Lower leg skin (tissue), 3 donors: Measurements from ENCODE around the gene CHN2.

ENCODE experiments used
- POLR2A ChIP-seq, 2 donors: fragments of 450-650 bp; IDR thresholded peaks; one replicate each; pipeline ENCODE4 v1.6.1; 2016 to 2017; ENCODE audit warnings: antibody characterized with exemption in 2 of 2, mild to moderate bottlenecking in 1 of 2, moderate library complexity in 1 of 2
- TF ChIP-seq, protein P1 (sequence below), 3 donors: fragments of 450-650 bp; IDR thresholded peaks; one replicate each; pipeline ENCODE4 v1.5.1; 2016; ENCODE audit warnings: antibody characterized with exemption in 3 of 3, mild to moderate bottlenecking in 3 of 3, moderate library complexity in 2 of 3

- TF ChIP-seq, protein P1, sequence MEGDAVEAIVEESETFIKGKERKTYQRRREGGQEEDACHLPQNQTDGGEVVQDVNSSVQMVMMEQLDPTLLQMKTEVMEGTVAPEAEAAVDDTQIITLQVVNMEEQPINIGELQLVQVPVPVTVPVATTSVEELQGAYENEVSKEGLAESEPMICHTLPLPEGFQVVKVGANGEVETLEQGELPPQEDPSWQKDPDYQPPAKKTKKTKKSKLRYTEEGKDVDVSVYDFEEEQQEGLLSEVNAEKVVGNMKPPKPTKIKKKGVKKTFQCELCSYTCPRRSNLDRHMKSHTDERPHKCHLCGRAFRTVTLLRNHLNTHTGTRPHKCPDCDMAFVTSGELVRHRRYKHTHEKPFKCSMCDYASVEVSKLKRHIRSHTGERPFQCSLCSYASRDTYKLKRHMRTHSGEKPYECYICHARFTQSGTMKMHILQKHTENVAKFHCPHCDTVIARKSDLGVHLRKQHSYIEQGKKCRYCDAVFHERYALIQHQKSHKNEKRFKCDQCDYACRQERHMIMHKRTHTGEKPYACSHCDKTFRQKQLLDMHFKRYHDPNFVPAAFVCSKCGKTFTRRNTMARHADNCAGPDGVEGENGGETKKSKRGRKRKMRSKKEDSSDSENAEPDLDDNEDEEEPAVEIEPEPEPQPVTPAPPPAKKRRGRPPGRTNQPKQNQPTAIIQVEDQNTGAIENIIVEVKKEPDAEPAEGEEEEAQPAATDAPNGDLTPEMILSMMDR (IDR thresholded peaks at IDR 0.05) = no peak
- TF ChIP-seq POLR2A (IDR thresholded peaks at IDR 0.05) = no peak
Observed at GRCh38 chr7:29177963-29178600, 16.5 kb upstream of the CHN2 start.
